ENCODE measurements around the gene LARGE1.

Gene LARGE1

GRCh38 chr22:33853200-33854097, 66.8 kb downstream of the LARGE1 start:
- no peak for DNase-seq

DNA sequence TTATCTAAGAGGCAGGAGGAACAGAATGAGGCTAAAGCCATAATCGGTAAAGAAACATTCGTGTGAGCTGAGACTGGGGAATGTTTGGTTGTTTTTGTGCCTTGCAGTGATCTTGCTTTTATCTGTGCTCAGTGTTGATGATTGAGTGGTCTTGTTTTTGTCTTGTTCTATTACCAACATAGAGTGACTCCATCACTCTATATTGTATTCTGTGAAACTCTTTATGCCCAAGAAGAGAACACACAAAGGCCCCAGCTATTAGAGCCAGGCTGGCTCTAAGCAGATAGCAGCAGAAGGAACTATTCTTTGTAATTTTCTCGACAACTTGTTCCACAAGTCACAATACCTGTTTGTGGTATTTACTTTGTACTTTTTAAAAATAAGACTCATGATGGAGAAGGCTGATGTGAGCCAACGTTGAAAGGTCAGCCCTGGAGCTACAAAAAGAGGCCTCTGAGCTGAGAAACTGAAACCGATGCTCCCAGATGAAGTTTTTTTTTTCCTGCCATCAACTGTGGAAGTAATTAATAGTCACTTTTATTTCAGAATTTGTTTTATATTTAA, 68.4 kb downstream of the LARGE1 start:
- DNase-seq, result no peak

- no peak for DNase-seq
Measured at GRCh38 chr22:33851240-33851639, 69.0 kb downstream of the LARGE1 start.

GRCh38 chr22:33850724-33851123, 69.6 kb downstream of the LARGE1 start:
- no peak for DNase-seq

DNA sequence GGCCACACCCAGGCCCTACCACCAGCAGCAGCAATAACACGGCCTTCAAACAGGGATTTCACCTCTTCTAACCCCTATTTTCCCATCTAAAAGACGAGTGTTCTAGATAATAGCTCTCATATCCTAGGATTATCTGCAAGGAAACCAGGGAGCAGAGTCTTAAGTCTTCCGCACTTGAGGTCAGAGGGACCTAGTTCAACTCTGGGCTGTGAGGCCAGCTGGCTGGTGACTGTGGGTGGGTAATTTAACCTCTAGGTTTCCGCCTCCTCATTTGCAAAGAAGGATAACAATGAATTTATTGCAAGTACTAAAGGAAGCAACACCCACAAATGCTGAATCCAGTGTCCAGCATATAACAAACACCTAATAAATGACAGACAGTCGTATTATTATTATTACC, 70.1 kb downstream of the LARGE1 start:
- DNase-seq, result no peak

DNA sequence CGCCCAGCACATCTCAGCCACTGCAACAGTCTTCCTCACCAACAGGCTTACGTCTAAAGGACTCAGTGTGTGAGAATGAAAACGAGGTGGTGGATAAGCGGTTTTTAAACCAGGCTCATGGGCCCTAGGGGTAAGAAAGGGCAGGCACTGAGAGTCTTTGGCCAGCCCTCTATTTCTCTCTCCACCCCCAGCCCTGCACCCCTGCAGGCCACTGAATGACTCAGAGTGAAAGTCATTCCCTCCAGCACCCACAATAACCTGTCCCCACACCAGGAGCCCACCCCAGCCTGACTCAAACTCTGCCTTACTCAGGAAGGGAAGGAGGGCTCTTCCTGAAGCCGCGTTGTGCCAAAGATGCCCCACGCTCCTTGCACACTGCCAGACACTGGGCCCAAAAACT, 72.0 kb downstream of the LARGE1 start:
- no peak for DNase-seq

- no peak for DNase-seq
Measured at GRCh38 chr22:33844273-33844672, 76.0 kb downstream of the LARGE1 start.

- DNase-seq, result no peak
Measured at GRCh38 chr22:33842421-33843094, 77.7 kb downstream of the LARGE1 start.

DNA sequence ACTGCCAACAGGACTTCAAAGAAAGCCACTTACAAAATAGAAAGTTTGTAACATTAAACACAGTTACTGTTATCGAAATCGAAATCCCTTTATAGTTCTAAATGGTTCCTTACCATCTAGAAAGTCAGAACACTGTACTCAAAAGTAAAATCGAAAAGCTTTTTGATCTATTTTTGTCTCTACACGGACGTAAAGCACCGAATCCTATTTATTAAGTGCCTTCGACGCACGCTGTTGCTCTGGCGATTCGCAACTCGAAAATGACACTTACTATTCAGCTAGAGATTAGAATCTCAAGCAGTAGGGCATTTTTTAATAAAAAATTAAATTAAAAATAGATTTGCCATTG, 78.3 kb downstream of the LARGE1 start:
- DNase-seq, result no peak

- DNase-seq, result no peak
Measured at GRCh38 chr22:33841281-33842005, 78.8 kb downstream of the LARGE1 start.

DNA sequence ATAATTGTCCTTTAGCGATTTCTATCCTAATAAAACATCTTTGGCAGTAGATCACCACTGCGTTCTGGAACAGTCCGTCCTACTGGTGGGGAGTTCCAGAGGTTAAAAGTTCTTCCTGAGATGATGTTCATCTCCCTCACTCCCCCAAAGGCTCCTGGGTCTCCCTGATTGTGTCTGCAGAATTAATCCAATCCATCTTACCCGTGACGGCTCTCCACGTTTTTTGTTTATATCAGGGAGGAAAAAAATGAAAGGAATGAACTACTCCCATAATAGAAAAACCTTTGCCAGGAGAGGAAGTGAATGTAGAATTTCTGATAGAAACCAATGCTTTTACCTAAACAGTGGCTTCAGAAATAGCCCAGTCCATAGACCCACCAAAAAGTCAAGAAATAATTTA, 81.6 kb downstream of the LARGE1 start:
- no peak for DNase-seq

DNA sequence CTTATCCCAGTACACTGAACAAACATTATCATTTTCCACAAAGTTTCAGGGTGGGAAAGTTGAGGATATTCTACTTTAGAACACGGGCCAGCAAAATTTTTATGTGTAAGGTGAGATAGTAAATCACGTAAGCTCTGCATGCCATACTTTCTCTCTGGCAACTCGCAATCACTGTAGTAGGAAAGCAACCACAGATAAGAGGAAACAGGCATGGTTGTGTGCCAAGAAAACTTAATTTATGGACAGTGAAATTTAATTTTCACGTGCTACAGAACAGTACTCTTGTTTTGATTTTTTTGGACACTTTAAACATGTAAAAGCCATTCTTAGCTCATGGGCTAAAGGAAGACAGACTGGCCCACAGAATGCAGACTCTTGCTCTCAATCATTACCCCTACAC, 82.5 kb downstream of the LARGE1 start:
- DNase-seq, result no peak

GRCh38 chr22:33835265-33835664, 85.0 kb downstream of the LARGE1 start:
- DNase-seq, result no peak

GRCh38 chr22:33832558-33833151, 87.6 kb downstream of the LARGE1 start:
- DNase-seq, result no peak

DNA sequence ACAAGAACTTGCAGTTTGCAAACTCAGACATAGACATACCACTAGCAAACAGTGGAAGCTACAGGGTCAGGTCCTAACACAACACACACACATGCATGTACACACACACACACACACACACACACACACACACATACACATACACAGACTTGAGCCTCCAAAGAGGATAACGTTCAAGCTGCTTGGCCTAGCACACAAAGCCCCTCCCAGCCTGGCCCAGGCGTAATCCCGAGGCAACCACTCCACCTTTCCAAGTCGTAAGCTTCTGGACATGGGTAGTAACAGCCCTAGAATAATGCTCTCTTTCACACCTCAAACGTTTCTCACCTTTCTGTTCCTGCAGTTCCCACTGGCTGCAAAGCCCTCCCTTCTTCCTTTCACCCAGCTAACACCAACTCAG, 88.6 kb downstream of the LARGE1 start:
- no peak for DNase-seq

DNA sequence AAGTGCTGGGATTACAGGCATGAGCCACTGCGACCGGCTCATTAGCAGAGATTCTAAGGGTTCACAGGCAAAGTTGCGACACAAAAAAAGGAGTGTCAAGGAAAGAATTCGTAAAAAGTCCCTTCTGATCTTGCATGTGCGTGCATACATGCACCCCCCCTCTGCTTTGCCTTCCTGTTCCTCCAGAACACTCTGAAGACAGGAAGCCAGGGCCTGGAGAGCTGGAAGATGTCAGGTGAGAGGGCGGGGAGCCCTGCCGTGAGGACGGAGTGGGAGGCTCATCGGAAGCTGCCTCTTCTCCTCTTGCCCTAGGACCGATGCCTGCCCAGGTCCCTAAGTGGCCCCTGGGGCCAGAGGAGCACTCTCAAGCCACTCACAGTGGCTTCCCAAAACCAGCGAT, 89.1 kb downstream of the LARGE1 start:
- no peak for DNase-seq

- DNase-seq, result no peak
Measured at GRCh38 chr22:33829546-33830280, 90.6 kb downstream of the LARGE1 start.

DNA sequence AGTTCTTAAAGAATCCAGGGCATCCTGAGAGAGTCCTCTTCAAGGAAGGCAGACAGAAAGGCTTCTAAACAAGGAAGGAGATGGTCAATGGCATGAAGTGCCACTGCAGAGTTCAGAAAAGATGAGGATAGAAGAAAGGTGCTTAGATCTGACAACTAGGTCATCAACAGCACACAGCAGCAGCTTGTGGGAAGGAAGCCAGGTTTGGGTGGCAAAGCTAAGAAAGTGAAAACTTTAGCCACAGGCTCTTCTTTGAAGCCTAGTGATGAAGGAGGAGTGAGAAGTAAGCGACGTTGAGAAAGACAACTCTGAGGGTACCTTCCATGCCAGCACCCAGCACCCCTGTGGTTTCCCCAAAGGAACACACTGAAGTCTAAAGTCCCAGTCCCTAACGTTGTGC, 92.0 kb downstream of the LARGE1 start:
- no peak for DNase-seq

DNA sequence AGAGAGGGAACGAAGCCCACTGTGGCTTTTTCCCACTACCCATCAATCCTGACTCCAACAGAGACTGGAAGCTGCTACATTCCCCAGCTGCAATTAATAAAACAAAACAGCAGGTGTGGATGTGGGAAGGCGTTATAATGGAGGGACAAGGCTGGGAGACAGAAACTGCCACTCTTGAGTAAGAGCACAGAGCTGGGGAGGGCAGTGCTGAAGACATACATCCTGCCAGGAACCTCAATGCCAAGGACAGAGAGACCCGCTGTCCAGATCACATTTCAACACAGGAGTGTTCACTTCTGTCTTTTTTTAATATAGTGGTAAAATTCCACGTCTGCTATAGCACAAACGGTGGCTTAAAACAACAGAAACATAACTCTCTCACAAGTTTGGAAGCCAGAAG, 94.5 kb downstream of the LARGE1 start:
- DNase-seq, result no peak

DNA sequence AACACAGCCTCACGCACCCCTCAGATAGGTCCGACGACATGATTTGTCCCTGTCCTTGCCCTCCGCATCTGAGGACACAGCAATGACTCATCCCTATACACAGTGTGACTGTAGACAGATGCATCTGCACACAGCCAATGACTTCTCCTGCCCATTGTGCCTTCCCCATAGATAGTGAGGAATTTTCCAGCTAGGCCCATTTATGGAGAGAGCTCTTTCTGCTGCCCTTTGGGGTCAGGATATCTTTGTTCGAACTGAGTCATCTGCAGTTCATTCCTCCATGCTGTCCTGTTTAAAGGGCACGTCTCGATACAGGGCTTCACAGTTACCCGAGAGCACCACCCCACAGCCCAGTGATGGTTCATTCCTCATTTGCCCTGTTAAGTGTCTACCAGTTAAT, 96.7 kb downstream of the LARGE1 start:
- no peak for DNase-seq

DNA sequence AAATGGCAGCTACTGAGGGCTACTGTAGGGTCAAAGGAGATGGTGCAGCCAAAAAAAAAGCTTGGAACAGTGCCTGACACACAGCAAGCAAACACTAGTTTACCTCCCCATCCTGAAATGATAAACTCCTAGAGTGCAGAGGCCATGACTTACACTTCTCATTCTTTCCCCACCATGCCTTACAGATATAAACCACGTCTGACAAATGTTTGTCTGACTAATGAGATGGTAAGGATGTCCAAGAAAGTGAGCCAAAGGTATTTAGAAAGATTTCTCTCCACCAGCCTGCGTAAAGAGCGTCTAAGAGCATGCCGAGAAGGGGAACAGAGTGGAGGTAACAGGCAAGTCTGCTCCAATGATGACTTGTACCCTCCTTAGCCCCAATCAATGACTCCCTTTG, 99.0 kb downstream of the LARGE1 start:
- DNase-seq, result no peak

DNA sequence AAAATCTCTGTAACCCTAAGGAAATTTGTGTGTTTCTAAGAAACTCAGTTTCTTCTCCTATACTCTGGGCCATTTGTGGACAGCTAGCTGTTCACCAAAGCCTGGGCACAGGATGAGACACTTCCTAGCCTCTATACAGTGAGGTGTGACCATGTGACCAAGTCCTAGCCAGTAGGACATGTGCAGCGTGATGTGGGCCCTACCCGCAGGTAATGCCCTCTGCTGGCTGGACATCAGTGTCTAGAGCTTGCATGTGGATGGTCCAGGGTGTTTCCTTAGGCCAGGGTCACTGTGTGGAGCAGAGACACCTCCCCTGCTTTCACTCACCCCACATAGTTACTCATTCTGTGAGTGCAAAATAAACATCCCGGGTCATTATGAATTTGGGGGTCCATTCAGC, 100.5 kb downstream of the LARGE1 start:
- no peak for DNase-seq
